Heart right ventricle (tissue), 16 donors: ENCODE measurements around the gene SERP2. TPM values are rescaled to one million over a fixed set of nuclear protein-coding genes. Genes with fewer than 3 reads are reported as not detected.

Source experiments
- ATAC-seq, 8 donors: fragments of 200-7000 bp; cut with Tn5 transposase; one replicate each; pipeline ENCODE4 v1.9.1; 2020; ENCODE audit warnings: mild to moderate bottlenecking in 8 of 8, moderate library complexity in 8 of 8, moderate number of reproducible peaks in 1 of 8
- DNase-seq, 2 donors: peaks; one replicate each; pipeline ENCODE4 v3.0.0-alpha.2; 2020
- H3K27ac ChIP-seq, 10 donors: fragments of 200-600 bp; sonication (generic) in 2 of 10; one replicate each; pipeline versions ENCODE4 v1.5.0 to v1.8.0; 2020 to 2022; ENCODE audit warnings: mild to moderate bottlenecking in 3 of 10
- H3K27me3 ChIP-seq, 7 donors: fragments of 200-600 bp; one replicate each; pipeline ENCODE4 v1.8.0; 2021 to 2022; ENCODE audit warnings: mild to moderate bottlenecking in 2 of 7
- H3K36me3 ChIP-seq, 9 donors: fragments of 200-600 bp; sonication (generic) in 1 of 9; one replicate each; pipeline versions ENCODE4 v1.5.0 to v1.8.0; 2020 to 2022; ENCODE audit warnings: mild to moderate bottlenecking in 2 of 9
- H3K4me1 ChIP-seq, 9 donors: fragments of 200-600 bp; sonication (generic) in 1 of 9; one replicate each; pipeline versions ENCODE4 v1.5.0 to v1.8.0; 2020 to 2022; ENCODE audit warnings: mild to moderate bottlenecking in 4 of 9
- H3K4me3 ChIP-seq, 10 donors: fragments of 200-600 bp; sonication (generic) in 2 of 10; one replicate each; pipeline versions ENCODE4 v1.5.0 to v1.8.0; 2020 to 2022; ENCODE audit warnings: mild to moderate bottlenecking in 7 of 10, moderate library complexity in 2 of 10
- H3K9me3 ChIP-seq, 11 donors: fragments of 200-600 bp in 10 of 11; sonication (generic) in 2 of 11; one replicate each; pipeline versions ENCODE4 v1.5.0 to v1.8.0; 2013 to 2022; ENCODE audit warnings: mild to moderate bottlenecking in 2 of 11, control low read depth in 1 of 11, moderate library complexity in 1 of 11
- WGBS, 2 donors: extraction: QIAGEN DNeasy Blood & Tissue Kit; methylation state at CpG; one replicate each; pipeline ENCODE4 v1.1.7; 2013; ENCODE audit warnings: inconsistent platforms in 1 of 2; 5-methylcytosine and 5-hydroxymethylcytosine counted together
- intact Hi-C, 10 donors: fragments of 100-400 bp; cut with DNase I; formaldehyde crosslinking; loops; one replicate each; pipeline versions ENCODE4 v1.11.1 to v1.14.2; 2022
- polyA plus RNA-seq, 2 donors: library from polyadenylated mRNA; stranded (reverse); fragments of 200-250 nt; gene quantifications; one replicate each; pipeline ENCODE4 v1.2.3, GENCODE V29; 2013
- total RNA-seq, 10 donors: library from RNA; stranded (reverse); fragmentation: NEBNext Ultra II Directional in 3 of 10; extraction: Animal tissue kit (Norgen Biotek cat#: 25700) in 3 of 10; gene quantifications; one replicate each; pipeline versions ENCODE4 v1.2.1 to v1.2.4, GENCODE V29; 2021 to 2023
- TF ChIP-seq, protein P1 (sequence below), 9 donors: fragments of 200-600 bp; sonication (generic) in 2 of 9; IDR thresholded peaks; one replicate each; pipeline versions ENCODE4 v1.5.0 to v1.8.0; 2021 to 2022; ENCODE audit warnings: antibody characterized with exemption in 9 of 9, mild to moderate bottlenecking in 5 of 9, moderate library complexity in 1 of 9
- donor health status: Arrhythmogenic right ventricular cardiomyopathy.
- donor health status: ischemic (EF 13 %, LVEDD 7.1; RV severe dilation, severe dysfunction).
- donor health status: healthy with polysubstance abuse.
- donor health status: DM: no; HTN: yes; CAD: no.
- donor health status: DM: no; HTN: no; CAD: no.
- donor health status: ischemic (EF 25% LVEDD 6.9; RV normal size, moderate dysfunction).
- donor health status: ischemic (EF 25% LVEDD 5.7; RV mildly dilated, moderate dysfunction).
- donor health status: healthy.
- donor health status: DM: yes; HTN: yes; CAD: no.
- donor health status: Ischemic cardiomyopathy.
- donor health status: ischemic (EF 35%, LVEDD 5.7; RV mildly dilated, moderate dysfunction).
- donor health status: nonischemic (EF 11% LVEDD 7.7; RV severe dilation, severe dysfunction).
- donor health status: DM: yes; HTN: yes; CAD: no.
- donor health status: PGD.
- donor health status: ischemic (EF 29% LVEDD 5.4; RV normal size, mild dysfunction).
- donor health status: nonischemic (EF 23%, LVEDD 6.1; RV moderate dilation, normal function).

SERP2 gene
- total and polyA plus RNA-seq, 12 donors: 10.0 to 20.4 (median 11.8) TPM

DNA sequence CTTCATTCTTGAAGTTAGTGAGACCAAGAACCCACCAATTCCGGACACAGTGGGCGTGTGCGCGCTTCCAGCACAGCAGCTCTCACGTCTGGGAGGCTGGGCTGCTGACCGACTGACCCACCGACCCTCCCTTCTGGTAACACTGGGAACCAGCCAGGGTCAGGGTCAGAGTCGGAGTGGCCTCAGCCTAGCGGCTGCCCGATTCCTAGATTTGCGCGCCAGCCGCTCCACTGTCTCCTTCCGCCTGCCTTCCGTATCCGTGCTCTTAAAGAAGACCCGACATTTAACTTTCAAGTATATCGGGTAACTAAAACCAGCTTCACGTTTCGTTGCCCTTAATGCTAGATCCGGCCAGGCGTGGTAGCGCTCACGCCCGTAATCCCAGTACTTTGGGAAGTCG lies 41.1 kb downstream of the SERP2 start:
- ATAC-seq (no peak), DNase-seq (no peak)
- no peaks in the 10 kb centered on the region for H3K27me3 ChIP-seq
- no peak overlapping the region for H3K27ac ChIP-seq
- no peaks in the 10 kb centered on the region for H3K36me3 ChIP-seq
- 92 to 97% methylated on average over 26 of the region's 26 CpGs for WGBS, 2 donors
- H3K4me1 ChIP-seq: peaks cover 0 to 16% (median 0%) of the 10 kb centered on the region in 9 donors
- no peak overlapping the region for H3K4me3 ChIP-seq
- TF ChIP-seq, protein P1, sequence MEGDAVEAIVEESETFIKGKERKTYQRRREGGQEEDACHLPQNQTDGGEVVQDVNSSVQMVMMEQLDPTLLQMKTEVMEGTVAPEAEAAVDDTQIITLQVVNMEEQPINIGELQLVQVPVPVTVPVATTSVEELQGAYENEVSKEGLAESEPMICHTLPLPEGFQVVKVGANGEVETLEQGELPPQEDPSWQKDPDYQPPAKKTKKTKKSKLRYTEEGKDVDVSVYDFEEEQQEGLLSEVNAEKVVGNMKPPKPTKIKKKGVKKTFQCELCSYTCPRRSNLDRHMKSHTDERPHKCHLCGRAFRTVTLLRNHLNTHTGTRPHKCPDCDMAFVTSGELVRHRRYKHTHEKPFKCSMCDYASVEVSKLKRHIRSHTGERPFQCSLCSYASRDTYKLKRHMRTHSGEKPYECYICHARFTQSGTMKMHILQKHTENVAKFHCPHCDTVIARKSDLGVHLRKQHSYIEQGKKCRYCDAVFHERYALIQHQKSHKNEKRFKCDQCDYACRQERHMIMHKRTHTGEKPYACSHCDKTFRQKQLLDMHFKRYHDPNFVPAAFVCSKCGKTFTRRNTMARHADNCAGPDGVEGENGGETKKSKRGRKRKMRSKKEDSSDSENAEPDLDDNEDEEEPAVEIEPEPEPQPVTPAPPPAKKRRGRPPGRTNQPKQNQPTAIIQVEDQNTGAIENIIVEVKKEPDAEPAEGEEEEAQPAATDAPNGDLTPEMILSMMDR (IDR thresholded peaks at IDR 0.05): no peak
- intact Hi-C loops: no loop called here
- H3K9me3 ChIP-seq: no peaks in the 10 kb centered on the region

DNA sequence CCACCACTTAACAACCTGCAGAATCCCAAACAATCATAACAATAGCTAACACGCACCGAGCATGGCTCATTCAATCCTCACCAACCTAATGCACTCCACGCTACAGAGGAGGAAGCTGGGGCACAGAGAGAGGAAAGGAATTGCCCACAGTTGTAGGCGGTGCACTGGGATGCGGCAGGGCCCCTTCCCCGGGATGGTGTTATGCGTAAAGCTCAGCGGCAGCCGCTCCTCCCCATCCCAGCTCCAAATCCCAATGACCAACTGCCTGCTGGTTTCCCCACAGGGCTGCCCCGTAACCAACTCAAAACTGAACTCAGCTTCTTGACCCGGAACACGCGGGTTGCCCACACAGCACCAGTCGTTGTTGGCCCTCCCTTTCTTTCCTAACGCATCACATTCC lies 42.2 kb downstream of the SERP2 start:
- DNase-seq: no peak
- Histone ChIP-seq H3K4me1 (peaks cover 0 to 16% (median 0%) of the 10 kb centered on the region in 9 donors), H3K4me3 (no peak overlapping the region), H3K36me3 (no peaks in the 10 kb centered on the region), H3K27ac (no peak overlapping the region), H3K27me3 (no peaks in the 10 kb centered on the region), H3K9me3 (no peaks in the 10 kb centered on the region)
- 85 to 90% methylated on average over 15 of the region's 15 CpGs for WGBS, 2 donors
- TF ChIP-seq, protein P1 (IDR thresholded peaks at IDR 0.05): no peak
- no peak for ATAC-seq
- intact Hi-C loops: no loop called here

DNA sequence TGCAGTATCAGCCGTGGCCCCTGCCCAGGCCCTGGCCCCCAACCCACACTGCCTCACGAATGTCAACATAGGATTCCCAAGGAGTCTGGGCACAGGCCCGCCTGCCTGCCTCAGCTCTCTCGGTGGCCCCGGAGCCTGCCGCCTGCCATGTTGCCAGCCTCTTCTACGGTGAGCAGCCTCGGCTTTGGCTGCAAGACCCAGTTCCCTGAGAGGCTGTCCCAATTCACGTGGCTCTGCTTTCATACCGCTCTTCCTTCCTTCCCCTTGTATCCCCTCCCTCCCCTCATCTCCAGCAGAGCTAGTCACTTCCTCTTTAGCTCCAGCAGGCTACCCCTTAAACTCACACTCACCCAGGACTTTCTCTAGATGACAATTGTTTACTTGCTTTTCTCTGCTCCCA lies 42.7 kb downstream of the SERP2 start:
- peak in 3 of 8 donors; percentile 41 to 75 (median 44) for ATAC-seq

DNA sequence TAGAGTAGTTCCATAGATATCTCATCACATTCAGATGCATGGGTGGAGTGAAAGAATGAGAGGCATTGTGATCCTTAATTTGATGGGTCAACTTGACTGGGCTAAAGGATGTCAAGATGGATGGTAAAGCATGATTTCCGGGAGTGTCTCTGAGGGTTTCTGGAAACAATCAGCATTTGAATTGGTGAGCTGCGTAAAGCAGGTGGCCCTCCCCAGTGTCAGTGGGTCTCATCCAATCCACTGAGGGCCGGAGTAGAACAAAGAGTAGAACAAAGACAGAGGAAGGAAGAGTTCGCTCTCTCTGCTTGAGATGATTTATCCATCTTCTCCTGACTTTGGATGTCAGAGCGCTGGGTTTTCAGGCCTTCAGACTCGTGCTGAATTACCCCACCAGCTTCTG lies 43.1 kb downstream of the SERP2 start:
- intact Hi-C loops: no loop called here
- Histone ChIP-seq H3K4me1 (peaks cover 0 to 16% (median 0%) of the 10 kb centered on the region in 9 donors), H3K9me3 (no peaks in the 10 kb centered on the region), H3K4me3 (no peak overlapping the region), H3K27ac (no peak overlapping the region), H3K36me3 (no peaks in the 10 kb centered on the region), H3K27me3 (no peaks in the 10 kb centered on the region)
- TF ChIP-seq, protein P1 (IDR thresholded peaks at IDR 0.05): no peak
- DNase-seq (no peak), ATAC-seq (no peak)
- 95 to 99% methylated on average over 6 of the region's 6 CpGs for WGBS, 2 donors

More for the DNA sequence above, 42.7 kb downstream of the SERP2 start:
- TF ChIP-seq, protein P1 (IDR thresholded peaks at IDR 0.05): no peak
- Histone ChIP-seq H3K36me3 (no peaks in the 10 kb centered on the region), H3K27ac (no peak overlapping the region), H3K9me3 (no peaks in the 10 kb centered on the region), H3K4me3 (no peak overlapping the region), H3K27me3 (no peaks in the 10 kb centered on the region), H3K4me1 (peaks cover 0 to 16% (median 0%) of the 10 kb centered on the region in 9 donors)
- 76 to 85% methylated on average over 10 of the region's 10 CpGs for WGBS, 2 donors
- no peak for DNase-seq
- intact Hi-C loops: no loop called here
